Stimulated activated naive CD4-positive, alpha-beta T cell treated with Interleukin-2 at 50 U/mL for 16 hours (primary cell): ENCODE results near the gene CENPL.
"Not testable (repeated sequence)": the region's sequence is repeated elsewhere in the genome, so short reads cannot be mapped to it uniquely, and the experiment has no call there.

Experiments used
- DNase-seq: peaks from one replicate; lab custom pipeline; 2025; lab: John Stamatoyannopoulos, UW

The CENPL gene

GRCh38 chr1:173824315-173825081, at the start of gene CENPL, which contains the start of gene DARS2:
TSS of gene CENPL (minus strand) at chr1:173824883. CDS start at chr1:173811299, 13,584 bp downstream.
TSS of gene DARS2 (plus strand) at chr1:173824673. CDS start at chr1:173825230, 557 bp downstream.
- DNase-seq: peak; percentile 92

- no peak for DNase-seq
Observed at GRCh38 chr1:173871500-173871899, 46.8 kb upstream of the CENPL start.

DNA sequence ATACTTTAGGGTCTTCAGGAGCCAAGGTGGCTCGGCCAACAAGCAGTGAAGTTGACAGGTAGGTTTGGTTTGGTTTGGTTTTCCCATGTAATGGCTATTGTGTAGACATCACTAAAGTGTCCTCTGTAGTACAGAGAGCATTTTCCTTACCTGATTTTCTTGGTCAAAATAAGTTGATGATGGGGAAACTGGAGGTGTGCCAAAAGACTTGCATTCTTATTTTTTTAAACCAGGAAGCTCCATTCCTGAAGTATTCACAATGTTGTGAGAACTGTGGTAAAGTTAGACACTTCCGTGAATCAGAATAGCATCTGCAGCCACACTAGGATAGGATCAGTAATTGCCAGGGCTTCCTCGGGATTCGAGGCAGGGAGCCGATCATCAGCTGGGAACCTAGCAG, 46.4 kb upstream of the CENPL start:
- no peak for DNase-seq

- no peak for DNase-seq
Observed at GRCh38 chr1:173870252-173871075, 45.8 kb upstream of the CENPL start.

- DNase-seq: no peak
Observed at GRCh38 chr1:173869021-173869359, 44.3 kb upstream of the CENPL start.

- peak; percentile 93 for DNase-seq
Observed at GRCh38 chr1:173868266-173869020, 43.8 kb upstream of the CENPL start, which contains the start of gene ZBTB37. TSS of gene ZBTB37 (plus strand) at chr1:173868380. CDS start at chr1:173870226, 1,846 bp downstream.

DNA sequence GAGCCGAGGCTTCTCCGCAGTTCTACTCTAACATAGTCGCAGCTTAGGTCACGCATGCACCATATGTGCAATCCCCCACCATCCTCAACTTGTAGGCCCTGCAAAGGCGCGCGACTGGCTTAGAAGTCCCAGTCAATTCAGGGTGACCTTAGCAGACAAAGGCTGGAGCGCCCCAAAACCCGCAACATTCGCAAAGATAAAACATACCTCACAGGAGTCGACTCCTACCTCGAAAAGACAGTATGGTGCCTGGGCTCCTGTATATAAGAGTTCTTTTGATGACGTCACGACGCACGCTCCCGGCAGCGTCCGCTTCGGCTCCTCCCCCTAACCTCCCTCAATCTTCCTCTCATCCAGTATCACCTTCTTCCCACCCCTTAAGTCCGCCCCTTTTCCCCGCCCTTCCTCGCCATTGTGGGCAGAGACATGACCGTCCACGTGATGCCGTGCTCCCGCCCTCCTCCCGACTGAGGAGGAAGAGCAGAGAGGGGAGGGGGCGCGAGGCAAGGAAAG, 43.1 kb upstream of the CENPL start, which contains the start of gene GAS5:
Gene GAS5, minus strand, starts transcription at position 237 of the 513 bp plus-strand sequence.
- DNase-seq: peak; percentile 100

- peak; percentile 62 for DNase-seq
Observed at GRCh38 chr1:173867141-173867752, 42.6 kb upstream of the CENPL start.

DNA sequence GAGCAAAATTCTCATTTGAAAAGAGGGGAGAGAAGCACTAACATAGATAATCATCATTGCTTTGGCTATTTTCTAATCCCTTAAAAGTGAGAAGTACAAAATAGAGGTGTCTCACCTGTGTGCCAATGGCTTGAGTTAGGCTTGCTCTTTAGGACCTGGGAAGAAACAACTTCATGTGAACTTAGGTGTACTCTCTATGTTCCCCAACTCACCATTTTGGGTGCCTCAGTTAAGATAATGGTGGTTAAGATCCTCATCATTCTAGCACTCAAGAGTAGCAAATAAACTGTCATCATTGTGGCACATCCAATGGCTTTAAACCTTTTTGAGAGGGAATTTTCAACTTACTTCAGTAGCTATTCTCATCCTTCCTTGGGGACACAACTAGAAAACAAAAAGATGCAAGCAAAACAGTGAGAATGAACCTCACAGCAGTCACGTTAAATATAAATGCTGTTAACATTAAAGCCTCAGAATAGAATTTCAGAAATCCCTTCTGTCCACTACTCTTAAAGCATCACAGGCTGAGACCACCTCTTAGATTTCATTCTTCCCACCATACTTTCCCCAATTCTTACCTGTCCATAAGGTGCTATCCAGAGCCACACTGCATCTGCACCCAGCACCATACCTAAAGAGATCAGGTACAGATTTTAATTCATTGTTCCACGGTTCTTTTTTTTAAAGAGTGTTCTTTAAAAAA, 41.9 kb upstream of the CENPL start:
- DNase-seq: no peak

GRCh38 chr1:173865468-173866164, 40.9 kb upstream of the CENPL start:
- no peak for DNase-seq

GRCh38 chr1:173864179-173864867, 39.6 kb upstream of the CENPL start:
- DNase-seq: no peak

- DNase-seq: no peak
Observed at GRCh38 chr1:173863224-173864161, 38.8 kb upstream of the CENPL start.

DNA sequence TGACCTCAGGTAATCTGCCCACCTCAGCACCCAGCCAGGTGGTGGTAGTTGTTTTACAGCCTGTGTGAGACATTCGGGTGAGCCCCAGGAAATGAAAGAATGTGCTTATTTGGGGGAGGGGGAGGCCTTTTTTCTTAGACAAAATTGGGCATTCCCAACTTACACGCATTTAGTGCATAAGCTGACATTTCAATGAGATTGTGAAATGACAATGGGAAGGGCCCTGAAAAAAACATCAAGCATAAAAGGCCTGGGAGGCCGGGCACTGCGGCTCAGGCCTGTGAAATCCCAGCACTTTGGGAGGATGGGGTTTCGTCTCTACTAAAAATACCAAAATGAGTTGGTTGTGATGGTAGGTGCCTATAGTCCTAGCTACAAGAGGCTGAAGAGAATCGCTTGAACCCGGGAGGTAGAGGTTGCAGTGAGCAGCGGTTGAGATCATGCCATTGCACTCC, 38.1 kb upstream of the CENPL start:
- DNase-seq: no peak

DNA sequence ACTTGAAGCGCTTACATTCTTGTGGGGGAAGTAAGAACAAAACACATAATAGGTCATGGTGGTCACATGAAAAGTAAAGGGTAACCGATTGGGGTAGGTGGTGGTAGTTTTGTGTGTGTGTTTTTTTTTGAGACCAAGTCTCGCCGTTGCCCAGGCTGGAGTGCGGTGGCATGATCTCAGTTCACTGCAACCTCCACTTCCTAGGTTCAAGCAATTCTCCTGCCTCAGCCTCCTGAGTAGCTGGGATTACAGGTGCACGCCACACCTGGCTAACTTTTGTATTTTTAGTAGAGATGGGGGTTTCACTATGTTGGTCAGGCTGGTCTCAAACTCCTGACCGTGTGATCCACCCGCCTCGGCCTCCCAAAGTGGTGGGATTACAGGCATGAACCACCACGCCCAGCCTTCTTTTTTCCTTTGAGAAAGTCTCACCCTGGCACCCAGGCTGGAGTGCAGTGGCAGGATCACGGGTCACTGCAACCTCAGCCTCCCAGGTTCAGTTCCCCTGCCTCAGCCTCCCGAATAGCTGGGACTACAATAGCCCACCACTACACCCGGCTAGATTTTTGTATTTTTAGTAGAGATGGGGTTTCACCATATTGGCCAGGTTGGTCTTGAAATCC, 37.6 kb upstream of the CENPL start:
- not testable (repeated sequence) for DNase-seq

DNA sequence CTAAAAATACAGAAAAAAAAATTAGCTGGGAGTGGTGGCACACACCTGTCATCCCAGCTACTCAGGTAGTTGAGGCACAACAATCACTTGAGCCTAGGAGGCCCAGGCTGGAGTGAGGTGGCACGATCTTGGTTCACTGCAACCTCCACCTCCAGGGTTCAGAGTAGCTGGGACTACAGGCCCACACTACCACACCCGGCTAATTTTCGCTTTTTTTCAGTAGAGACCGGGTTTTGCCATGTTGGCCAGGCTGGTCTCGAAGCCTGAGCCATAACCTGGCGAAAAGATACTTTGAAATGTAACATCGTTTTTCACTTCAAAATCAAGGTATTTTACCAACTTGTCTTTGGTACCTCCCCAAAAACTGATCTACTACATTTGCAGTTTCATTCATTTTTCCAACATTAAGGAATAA, 37.1 kb upstream of the CENPL start:
- no peak for DNase-seq

DNA sequence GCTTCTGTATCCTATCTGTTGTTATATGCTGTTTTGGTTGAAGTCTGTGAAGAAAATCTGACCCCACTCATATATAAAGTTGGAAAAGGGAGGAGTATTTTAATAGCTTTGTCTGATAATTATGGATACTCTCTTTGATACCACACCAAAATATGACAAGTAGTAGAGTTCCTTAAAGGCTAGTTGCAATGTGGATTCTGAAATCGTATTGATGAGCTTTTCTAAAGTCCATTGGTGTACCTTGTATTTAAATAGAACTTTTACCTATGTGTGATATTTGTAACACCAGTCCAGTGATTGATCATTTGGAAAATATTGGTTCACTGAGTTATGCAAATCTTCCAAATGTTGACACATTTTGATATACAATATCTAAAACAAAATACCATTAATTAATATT, 35.4 kb upstream of the CENPL start:
- no peak for DNase-seq

- DNase-seq: not testable (repeated sequence)
Observed at GRCh38 chr1:173859547-173859946, 34.9 kb upstream of the CENPL start.

DNA sequence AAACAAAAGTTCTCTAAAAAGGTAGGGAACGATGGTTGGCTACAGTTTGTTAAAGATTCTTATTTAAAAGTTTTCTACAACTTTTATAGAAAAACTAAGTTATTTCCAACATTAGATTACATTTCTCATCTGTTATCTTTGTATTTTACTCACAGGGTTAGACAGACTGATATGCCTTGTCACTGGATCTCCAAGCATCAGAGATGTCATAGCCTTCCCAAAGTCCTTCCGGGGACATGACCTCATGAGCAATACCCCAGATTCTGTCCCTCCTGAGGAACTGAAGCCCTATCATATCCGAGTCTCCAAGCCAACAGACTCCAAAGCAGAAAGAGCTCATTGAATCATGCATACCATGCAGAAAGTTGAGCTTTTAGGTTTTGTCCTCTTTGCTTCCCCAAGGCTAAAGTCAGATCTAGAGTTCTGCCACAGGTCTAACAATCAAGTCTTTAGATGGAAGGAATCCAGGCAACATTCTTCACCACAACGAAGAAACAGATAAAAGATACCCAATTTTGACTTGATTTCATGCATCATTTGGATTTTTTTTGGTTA, 32.8 kb upstream of the CENPL start:
- DNase-seq: no peak
